Thyroid gland (tissue), 4 donors: ENCODE measurements around the gene C8B. TPM values are rescaled to one million over a fixed set of nuclear protein-coding genes. Genes with fewer than 3 reads are reported as not detected.

Experiments
- DNase-seq, 2 donors: peaks; one replicate each; pipeline ENCODE4 v3.0.0-alpha.2; 2019
- H3K27ac ChIP-seq, 3 donors: fragments of 200-600 bp; sonication (generic); 1 replicate in 2 of 3; 2 replicates in 1 of 3; pipeline ENCODE4 v1.5.1; 2016 to 2019; ENCODE audit warnings: mild to moderate bottlenecking in 1 of 3, moderate library complexity in 1 of 3
- H3K27me3 ChIP-seq: fragments of 200-600 bp; sonication (generic); one replicate; pipeline ENCODE4 v1.5.1; 2019
- H3K36me3 ChIP-seq, 2 donors: fragments of 200-600 bp; sonication (generic); one replicate each; pipeline ENCODE4 v1.5.1; 2016 to 2019
- H3K4me1 ChIP-seq, 2 donors: fragments of 200-600 bp; sonication (generic); one replicate each; pipeline ENCODE4 v1.5.1; 2017 to 2019
- H3K4me3 ChIP-seq, 3 donors: fragments of 200-600 bp; sonication (generic); replicated peaks in 1 of 3; 1 replicate in 2 of 3; 2 replicates in 1 of 3; pipeline ENCODE4 v1.5.1; 2016; ENCODE audit warnings: mild to moderate bottlenecking in 1 of 3
- H3K9me3 ChIP-seq: fragments of 200-600 bp; sonication (generic); one replicate; pipeline ENCODE4 v1.5.1; 2017
- CTCF ChIP-seq, 6 experiments: fragments of 200-600 bp in 3 of 6; fragments of 450-650 bp in 3 of 6; sonication (generic) in 3 of 6; IDR thresholded peaks; one replicate each; pipeline ENCODE4 v1.5.1; 2016 to 2019; ENCODE audit warnings: antibody characterized with exemption in 6 of 6, mild to moderate bottlenecking in 2 of 6, inconsistent platforms in 1 of 6, moderate library complexity in 1 of 6
- POLR2A ChIP-seq, 2 donors: fragments of 450-650 bp; IDR thresholded peaks; one replicate each; pipeline ENCODE4 v1.6.1; 2017; ENCODE audit warnings: antibody characterized with exemption in 2 of 2, mild to moderate bottlenecking in 2 of 2, moderate library complexity in 1 of 2
- WGBS, 2 donors: methylation state at CpG; one replicate each; pipeline ENCODE4 v1.1.5; 2017; 5-methylcytosine and 5-hydroxymethylcytosine counted together
- intact Hi-C: fragments of 100-400 bp; cut with DNase I; formaldehyde crosslinking; loops from one replicate; pipeline ENCODE4 v1.15.1; 2023
- total RNA-seq, 4 donors: library from RNA; depleted of rRNA; stranded (reverse); fragments of >200 nt; gene quantifications; one replicate each; pipeline ENCODE4 v1.2.3, GENCODE V29; 2016

C8B gene
- total RNA-seq, 4 donors from 2014 or later: not detected

GRCh38 chr1:56952501-56952900, 13.3 kb downstream of the C8B start:
- Histone ChIP-seq H3K4me3 (no peak overlapping the region), H3K27ac (no peak overlapping the region), H3K27me3 (no peaks in the 10 kb centered on the region), H3K36me3 (no peaks in the 10 kb centered on the region), H3K4me1 (no peaks in the 10 kb centered on the region), H3K9me3 (no peaks in the 10 kb centered on the region)
- no peak for TF ChIP-seq POLR2A (IDR thresholded peaks at IDR 0.05)
- no peak for TF ChIP-seq CTCF (IDR thresholded peaks at IDR 0.05)
- 87 to 93% methylated on average over 8 of the region's 8 CpGs for WGBS, 2 donors
- DNase-seq: no peak
- intact Hi-C loops: no loop called here

- WGBS, 2 donors: 73 to 76% methylated on average over 1 of the region's 1 CpG
- TF ChIP-seq POLR2A (IDR thresholded peaks at IDR 0.05): no peak
- TF ChIP-seq CTCF (IDR thresholded peaks at IDR 0.05): no peak
- Histone ChIP-seq H3K27ac (no peak overlapping the region), H3K27me3 (no peaks in the 10 kb centered on the region), H3K4me3 (no peak overlapping the region), H3K4me1 (peaks cover 0 to 4% of the 10 kb centered on the region in 2 donors), H3K9me3 (no peaks in the 10 kb centered on the region), H3K36me3 (no peaks in the 10 kb centered on the region)
- DNase-seq: no peak
- intact Hi-C loops: no loop called here
Observed at GRCh38 chr1:56948403-56949023, 17.3 kb downstream of the C8B start.

GRCh38 chr1:56940039-56940438, 25.8 kb downstream of the C8B start:
- no peak overlapping the region for H3K4me3 ChIP-seq
- H3K4me1 ChIP-seq: peaks cover 0 to 4% of the 10 kb centered on the region in 2 donors
- no peak for DNase-seq
- no peaks in the 10 kb centered on the region for H3K36me3 ChIP-seq
- no peak for TF ChIP-seq POLR2A (IDR thresholded peaks at IDR 0.05)
- no peak for TF ChIP-seq CTCF (IDR thresholded peaks at IDR 0.05)
- no peak overlapping the region for H3K27ac ChIP-seq
- no peaks in the 10 kb centered on the region for H3K27me3 ChIP-seq
- H3K9me3 ChIP-seq: no peaks in the 10 kb centered on the region
- intact Hi-C loops: no loop called here
- 0 to 42% methylated on average over 1 of the region's 1 CpG for WGBS, 2 donors

GRCh38 chr1:56939209-56939608, 26.6 kb downstream of the C8B start:
- no peaks in the 10 kb centered on the region for H3K27me3 ChIP-seq
- 90 to 93% methylated on average over 2 of the region's 2 CpGs for WGBS, 2 donors
- no peak overlapping the region for H3K27ac ChIP-seq
- no peaks in the 10 kb centered on the region for H3K4me1 ChIP-seq
- intact Hi-C loops: no loop called here
- TF ChIP-seq POLR2A (IDR thresholded peaks at IDR 0.05) (no peak), CTCF (IDR thresholded peaks at IDR 0.05) (no peak)
- H3K4me3 ChIP-seq: no peak overlapping the region
- no peaks in the 10 kb centered on the region for H3K9me3 ChIP-seq
- DNase-seq: no peak
- H3K36me3 ChIP-seq: no peaks in the 10 kb centered on the region

- Histone ChIP-seq H3K4me3 (no peak overlapping the region), H3K36me3 (no peaks in the 10 kb centered on the region), H3K4me1 (no peaks in the 10 kb centered on the region), H3K9me3 (no peaks in the 10 kb centered on the region), H3K27me3 (no peaks in the 10 kb centered on the region), H3K27ac (no peak overlapping the region)
- 95 to 97% methylated on average over 2 of the region's 2 CpGs for WGBS, 2 donors
- TF ChIP-seq POLR2A (IDR thresholded peaks at IDR 0.05) (no peak), CTCF (IDR thresholded peaks at IDR 0.05) (no peak)
- no peak for DNase-seq
- intact Hi-C loops: no loop called here
Observed at GRCh38 chr1:56938646-56939045, 27.2 kb downstream of the C8B start.
